H9 (cell line): ENCODE results near the gene PLAGL1. TPM values are rescaled to one million over a fixed set of nuclear protein-coding genes. Genes with fewer than 3 reads are reported as not detected.

Experiments used
- DNase-seq: peaks from one replicate; pipeline ENCODE4 v3.0.0-alpha.2; 2017
- H2AFZ ChIP-seq: one replicate; pipeline ENCODE4 v1.6.1; 2013; ENCODE audit warnings: mild to moderate bottlenecking, low read length, control low read depth, moderate library complexity
- H2AK5ac ChIP-seq: 2 replicates; pipeline ENCODE4 v1.6.1; 2013; ENCODE audit warnings: low read length, control low read depth, mixed read lengths; ENCODE audit not compliant: insufficient read length
- H2BK120ac ChIP-seq: one replicate; pipeline ENCODE4 v1.6.1; 2013; ENCODE audit warnings: low read depth, mild to moderate bottlenecking, low read length, control low read depth, inconsistent platforms; ENCODE audit not compliant: poor library complexity, severe bottlenecking
- H2BK12ac ChIP-seq: 2 replicates; pipeline ENCODE4 v1.6.1; 2013; ENCODE audit warnings: low read length, control low read depth, mixed read lengths, low read depth; ENCODE audit not compliant: insufficient read length
- H2BK15ac ChIP-seq: 2 replicates; pipeline ENCODE4 v1.6.1; 2013; ENCODE audit warnings: low read depth, low read length, control low read depth
- H2BK20ac ChIP-seq: one replicate; pipeline ENCODE4 v1.6.1; 2013; ENCODE audit warnings: low read depth, mild to moderate bottlenecking, low read length, control low read depth, inconsistent platforms; ENCODE audit not compliant: poor library complexity, severe bottlenecking
- H2BK5ac ChIP-seq: 2 replicates; pipeline ENCODE4 v1.6.1; 2013; ENCODE audit warnings: low read length, control low read depth, mixed read lengths; ENCODE audit not compliant: insufficient read length
- H3K14ac ChIP-seq: 2 replicates; pipeline ENCODE4 v1.6.1; 2013; ENCODE audit warnings: low read length, control low read depth; ENCODE audit not compliant: insufficient read depth
- H3K18ac ChIP-seq: 2 replicates; pipeline ENCODE4 v1.6.1; 2013; ENCODE audit warnings: low read depth, mild to moderate bottlenecking, mixed read lengths, low read length, control low read depth; ENCODE audit not compliant: insufficient read length
- H3K23ac ChIP-seq: 2 replicates; pipeline ENCODE4 v1.6.1; 2013; ENCODE audit warnings: low read length, control low read depth, mixed read lengths, low read depth; ENCODE audit not compliant: insufficient read length
- H3K23me2 ChIP-seq: 2 replicates; pipeline ENCODE4 v1.6.1; 2013; ENCODE audit warnings: low read depth, mild to moderate bottlenecking, mixed read lengths, low read length, control low read depth; ENCODE audit not compliant: insufficient read length, poor library complexity, severe bottlenecking
- H3K27ac ChIP-seq: 2 replicates; pipeline ENCODE4 v1.5.1; 2013; ENCODE audit warnings: low read length, control low read depth, mixed read lengths, low read depth; ENCODE audit not compliant: insufficient read length
- H3K27me3 ChIP-seq: 2 replicates; pipeline ENCODE4 v1.6.1; 2013; ENCODE audit warnings: low read length, control low read depth, inconsistent platforms; ENCODE audit not compliant: insufficient read depth
- H3K4ac ChIP-seq: 2 replicates; pipeline ENCODE4 v1.6.1; 2013; ENCODE audit warnings: low read depth, mild to moderate bottlenecking, control low read depth, inconsistent platforms, low read length, moderate library complexity
- H3K4me1 ChIP-seq: 2 replicates; pipeline ENCODE4 v1.6.1; 2013; ENCODE audit warnings: low read length, control low read depth, inconsistent platforms; ENCODE audit not compliant: insufficient read depth
- H3K4me2 ChIP-seq: 2 replicates; pipeline ENCODE4 v1.6.1; 2013; ENCODE audit warnings: low read length, control low read depth, mixed read lengths; ENCODE audit not compliant: insufficient read length, insufficient read depth
- H3K56ac ChIP-seq: 2 replicates; pipeline ENCODE4 v1.6.1; 2013; ENCODE audit warnings: low read depth, mild to moderate bottlenecking, mixed read lengths, low read length, control low read depth; ENCODE audit not compliant: insufficient read length
- H3K79me1 ChIP-seq: 2 replicates; pipeline ENCODE4 v1.6.1; 2013; ENCODE audit warnings: low read depth, mild to moderate bottlenecking, moderate library complexity, low read length, control low read depth, inconsistent platforms; ENCODE audit not compliant: insufficient read depth, poor library complexity, severe bottlenecking
- H3K79me2 ChIP-seq: 2 replicates; pipeline ENCODE4 v1.6.1; 2013; ENCODE audit warnings: low read length, control low read depth, inconsistent platforms; ENCODE audit not compliant: insufficient read depth
- H3K9ac ChIP-seq: 2 replicates; pipeline ENCODE4 v1.6.1; 2013; ENCODE audit warnings: low read length, control low read depth, mixed read lengths; ENCODE audit not compliant: insufficient read length; ENCODE audit errors: extremely low read depth
- H3K9me3 ChIP-seq: one replicate; pipeline ENCODE4 v1.6.1; 2013; ENCODE audit warnings: low read depth, low read length, inconsistent platforms; ENCODE audit not compliant: control insufficient read depth
- H3T11ph ChIP-seq: one replicate; pipeline ENCODE4 v1.6.1; 2013; ENCODE audit warnings: mild to moderate bottlenecking, low read length, control low read depth, inconsistent platforms
- H4K20me1 ChIP-seq: one replicate; pipeline ENCODE4 v1.6.1; 2013; ENCODE audit not compliant: control insufficient read depth, insufficient read length, insufficient read depth
- H4K5ac ChIP-seq: 2 replicates; pipeline ENCODE4 v1.6.1; 2013; ENCODE audit warnings: low read depth, mild to moderate bottlenecking, mixed read lengths, low read length, control low read depth; ENCODE audit not compliant: insufficient read length
- H4K8ac ChIP-seq: replicated peaks from 2 replicates; pipeline ENCODE4 v1.6.1; 2013; ENCODE audit warnings: low read length, control low read depth, mixed read lengths, low read depth; ENCODE audit not compliant: insufficient read length
- H4K91ac ChIP-seq: 2 replicates; pipeline ENCODE4 v1.6.1; 2013; ENCODE audit warnings: low read depth, mild to moderate bottlenecking, moderate library complexity, mixed read lengths, low read length, control low read depth; ENCODE audit not compliant: insufficient read length
- H3K27ac Mint-ChIP-seq, 3 experiments: 2 replicates in 2 of 3; 3 replicates in 1 of 3; pipeline ENCODE4 v1.8.0; 2020 to 2021; ENCODE audit warnings: mixed read lengths in 3 of 3, mild to moderate bottlenecking in 1 of 3, moderate library complexity in 1 of 3
- H3K27me3 Mint-ChIP-seq: 2 replicates; pipeline ENCODE4 v1.8.0; 2021; ENCODE audit warnings: low read depth, mild to moderate bottlenecking, moderate library complexity, mixed read lengths
- H3K36me3 Mint-ChIP-seq, 3 experiments: 2 replicates in 2 of 3; 3 replicates in 1 of 3; pipeline ENCODE4 v1.8.0; 2020 to 2021; ENCODE audit warnings: low read depth in 3 of 3, mixed read lengths in 3 of 3; ENCODE audit not compliant: insufficient read depth in 1 of 3
- H3K4me1 Mint-ChIP-seq, 2 experiments: 2 replicates each; pipeline ENCODE4 v1.8.0; 2020; ENCODE audit warnings: mixed read lengths in 2 of 2
- H3K4me3 Mint-ChIP-seq, 2 experiments: 2 replicates in 1 of 2; 3 replicates in 1 of 2; pipeline ENCODE4 v1.8.0; 2020 to 2021; ENCODE audit warnings: mild to moderate bottlenecking in 2 of 2, mixed read lengths in 2 of 2, moderate library complexity in 1 of 2
- H3K9me3 Mint-ChIP-seq, 2 experiments: 2 replicates in 1 of 2; 3 replicates in 1 of 2; pipeline ENCODE4 v1.8.0; 2020; ENCODE audit warnings: mild to moderate bottlenecking in 2 of 2, mixed read lengths in 2 of 2, moderate library complexity in 1 of 2
- WGBS: extraction: QIAGEN DNeasy Blood & Tissue Kit; methylation state at CpG from one replicate; pipeline ENCODE4 v1.1.7; 2013; ENCODE audit warnings: missing lambda C conversion rate, low lambda C conversion rate, mixed read lengths; ENCODE audit not compliant: insufficient read length; ENCODE audit errors: extremely low coverage; 5-methylcytosine and 5-hydroxymethylcytosine counted together
- long read RNA-seq: library from polyadenylated mRNA; unstranded; transcript quantifications from one replicate; pipeline ENCODE4 v2.0.0, GENCODE V29; 2020
- total RNA-seq: library from RNA; stranded (reverse); gene quantifications from 2 replicates; pipeline ENCODE4 v1.2.1, GENCODE V29; 2021
- TF ChIP-seq, protein P1 (sequence below): fragments of 200-600 bp; sonication (generic); conservative IDR thresholded peaks from 3 replicates; pipeline ENCODE4 v1.8.0; 2021; ENCODE audit warnings: antibody characterized with exemption, mild to moderate bottlenecking

Gene PLAGL1, protein sequence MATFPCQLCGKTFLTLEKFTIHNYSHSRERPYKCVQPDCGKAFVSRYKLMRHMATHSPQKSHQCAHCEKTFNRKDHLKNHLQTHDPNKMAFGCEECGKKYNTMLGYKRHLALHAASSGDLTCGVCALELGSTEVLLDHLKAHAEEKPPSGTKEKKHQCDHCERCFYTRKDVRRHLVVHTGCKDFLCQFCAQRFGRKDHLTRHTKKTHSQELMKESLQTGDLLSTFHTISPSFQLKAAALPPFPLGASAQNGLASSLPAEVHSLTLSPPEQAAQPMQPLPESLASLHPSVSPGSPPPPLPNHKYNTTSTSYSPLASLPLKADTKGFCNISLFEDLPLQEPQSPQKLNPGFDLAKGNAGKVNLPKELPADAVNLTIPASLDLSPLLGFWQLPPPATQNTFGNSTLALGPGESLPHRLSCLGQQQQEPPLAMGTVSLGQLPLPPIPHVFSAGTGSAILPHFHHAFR
- total RNA-seq = 1.6 and 1.9 TPM in 2 replicates
- long read RNA-seq, partial matches to known transcripts = 0 of 3 reads
- long read RNA-seq, other reads (novel, unspliced or antisense) = 3 of 3 reads

- no peak within 1 kb of the TSS for H3K23ac ChIP-seq
- H3K23me2 ChIP-seq = peaks cover 7% of the 10 kb centered on the region
- H3K4me2 ChIP-seq = peak within 1 kb of the TSS; percentile 18
- Mint-ChIP-seq H3K4me3 (peak within 1 kb of the TSS; percentile 54 to 72), H3K27me3 (peaks cover 71% of the 10 kb centered on the region), H3K9me3 (peaks cover 9 to 16% of the 10 kb centered on the region in 2 experiments; a peak in 3 of 5 replicates), H3K4me1 (peaks cover 0 to 4% of the 10 kb centered on the region in 2 experiments; a peak in 2 of 4 replicates), H3K27ac (no peak within 1 kb of the TSS), H3K36me3 (peaks cover 0 to 5% (median 3%) of the 10 kb centered on the region in 3 experiments; a peak in 1 of 7 replicates)
- H2AFZ ChIP-seq = no peak within 1 kb of the TSS
- TF ChIP-seq, protein P1, sequence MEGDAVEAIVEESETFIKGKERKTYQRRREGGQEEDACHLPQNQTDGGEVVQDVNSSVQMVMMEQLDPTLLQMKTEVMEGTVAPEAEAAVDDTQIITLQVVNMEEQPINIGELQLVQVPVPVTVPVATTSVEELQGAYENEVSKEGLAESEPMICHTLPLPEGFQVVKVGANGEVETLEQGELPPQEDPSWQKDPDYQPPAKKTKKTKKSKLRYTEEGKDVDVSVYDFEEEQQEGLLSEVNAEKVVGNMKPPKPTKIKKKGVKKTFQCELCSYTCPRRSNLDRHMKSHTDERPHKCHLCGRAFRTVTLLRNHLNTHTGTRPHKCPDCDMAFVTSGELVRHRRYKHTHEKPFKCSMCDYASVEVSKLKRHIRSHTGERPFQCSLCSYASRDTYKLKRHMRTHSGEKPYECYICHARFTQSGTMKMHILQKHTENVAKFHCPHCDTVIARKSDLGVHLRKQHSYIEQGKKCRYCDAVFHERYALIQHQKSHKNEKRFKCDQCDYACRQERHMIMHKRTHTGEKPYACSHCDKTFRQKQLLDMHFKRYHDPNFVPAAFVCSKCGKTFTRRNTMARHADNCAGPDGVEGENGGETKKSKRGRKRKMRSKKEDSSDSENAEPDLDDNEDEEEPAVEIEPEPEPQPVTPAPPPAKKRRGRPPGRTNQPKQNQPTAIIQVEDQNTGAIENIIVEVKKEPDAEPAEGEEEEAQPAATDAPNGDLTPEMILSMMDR = no peak
- H3K4me1 ChIP-seq = no peaks in the 10 kb centered on the region
- H4K91ac ChIP-seq = no peak within 1 kb of the TSS
- H2BK12ac ChIP-seq = no peak within 1 kb of the TSS
- H3K27me3 ChIP-seq = peaks cover 23% of the 10 kb centered on the region
- H3K9me3 ChIP-seq = no peaks in the 10 kb centered on the region
- H4K8ac ChIP-seq = no peak within 1 kb of the TSS
- H2BK5ac ChIP-seq = no peak within 1 kb of the TSS
- no peak within 1 kb of the TSS for H3K9ac ChIP-seq
- DNase-seq = peak; percentile 67
- no peak within 1 kb of the TSS for H3K56ac ChIP-seq
- no peak within 1 kb of the TSS for H2BK120ac ChIP-seq
- H3K18ac ChIP-seq = no peak within 1 kb of the TSS
- H2BK20ac ChIP-seq = no peak within 1 kb of the TSS
- no peaks in the 10 kb centered on the region for H3K79me2 ChIP-seq
- H3K27ac ChIP-seq = no peak within 1 kb of the TSS
- H3K14ac ChIP-seq = no peak within 1 kb of the TSS; the same call in 1 of the 2 replicates
- H3K79me1 ChIP-seq = no peaks in the 10 kb centered on the region
- H2AK5ac ChIP-seq = no peak within 1 kb of the TSS
- no peak within 1 kb of the TSS for H2BK15ac ChIP-seq
- no peaks in the 10 kb centered on the region for H4K20me1 ChIP-seq
- no CpG with 5 or more reads among the region's 75 CpGs for WGBS
- H3K4ac ChIP-seq = no peak within 1 kb of the TSS
- no peak within 1 kb of the TSS for H4K5ac ChIP-seq
- no peak within 1 kb of the TSS for H3T11ph ChIP-seq
Measured at GRCh38 chr6:144008120-144008811, at the start of gene PLAGL1. Gene PLAGL1 (minus strand): TSS chr6:144008259. CDS start chr6:143948136, 60,123 bp downstream.
